ENCODE measurements around the gene PLA2G4A.

The PLA2G4A gene

DNA sequence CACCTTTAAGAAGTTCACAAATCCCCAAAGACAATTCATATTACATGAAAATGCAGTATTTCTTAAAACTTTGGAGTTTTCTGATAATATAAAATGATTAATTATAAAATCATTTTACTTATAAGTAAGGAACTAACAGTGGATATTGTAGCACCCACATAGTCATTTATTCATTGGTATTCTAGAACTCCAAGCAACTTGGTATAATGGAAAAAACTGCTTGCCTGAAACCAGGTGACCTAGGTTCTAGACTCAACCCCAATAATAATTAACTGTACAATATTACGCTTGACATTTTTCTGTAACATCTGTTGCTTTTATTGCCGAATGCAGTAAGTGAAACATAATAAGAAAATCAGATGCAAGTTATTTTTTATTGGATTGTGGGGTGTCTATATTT is 2.4 kb downstream of the PLA2G4A start:
- H3K4me2 ChIP-seq (ENCODE audit: low read length), result no peak overlapping the region
- no peak overlapping the region for H2AFZ ChIP-seq (ENCODE audit: low read length)
- no peaks in the 10 kb centered on the region for H3K9me2 ChIP-seq (ENCODE audit: low read depth, low read length)
- H3K9ac ChIP-seq (ENCODE audit: low read length), result no peak overlapping the region
- H3F3A ChIP-seq (ENCODE audit: insufficient read depth, low read length), result no peaks in the 10 kb centered on the region
- H3K36me3 ChIP-seq (ENCODE audit: insufficient read depth, low read length), result no peaks in the 10 kb centered on the region
- H4K20me1 ChIP-seq (ENCODE audit: insufficient read depth, low read length), result no peaks in the 10 kb centered on the region
- H3K4me3 ChIP-seq (ENCODE audit: low read depth, low read length, poor library complexity, severe bottlenecking), result no peak overlapping the region
- TF ChIP-seq, protein P1, sequence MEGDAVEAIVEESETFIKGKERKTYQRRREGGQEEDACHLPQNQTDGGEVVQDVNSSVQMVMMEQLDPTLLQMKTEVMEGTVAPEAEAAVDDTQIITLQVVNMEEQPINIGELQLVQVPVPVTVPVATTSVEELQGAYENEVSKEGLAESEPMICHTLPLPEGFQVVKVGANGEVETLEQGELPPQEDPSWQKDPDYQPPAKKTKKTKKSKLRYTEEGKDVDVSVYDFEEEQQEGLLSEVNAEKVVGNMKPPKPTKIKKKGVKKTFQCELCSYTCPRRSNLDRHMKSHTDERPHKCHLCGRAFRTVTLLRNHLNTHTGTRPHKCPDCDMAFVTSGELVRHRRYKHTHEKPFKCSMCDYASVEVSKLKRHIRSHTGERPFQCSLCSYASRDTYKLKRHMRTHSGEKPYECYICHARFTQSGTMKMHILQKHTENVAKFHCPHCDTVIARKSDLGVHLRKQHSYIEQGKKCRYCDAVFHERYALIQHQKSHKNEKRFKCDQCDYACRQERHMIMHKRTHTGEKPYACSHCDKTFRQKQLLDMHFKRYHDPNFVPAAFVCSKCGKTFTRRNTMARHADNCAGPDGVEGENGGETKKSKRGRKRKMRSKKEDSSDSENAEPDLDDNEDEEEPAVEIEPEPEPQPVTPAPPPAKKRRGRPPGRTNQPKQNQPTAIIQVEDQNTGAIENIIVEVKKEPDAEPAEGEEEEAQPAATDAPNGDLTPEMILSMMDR (IDR thresholded peaks at IDR 0.05; ENCODE audit: low read length), result no peak
- TF ChIP-seq EZH2 (IDR thresholded peaks at IDR 0.05; ENCODE audit: borderline replicate concordance, low read length), result no peak
- H3K27ac ChIP-seq (ENCODE audit: low read depth, low read length, poor library complexity, severe bottlenecking), result no peak overlapping the region
- H3K79me2 ChIP-seq (ENCODE audit: insufficient read depth, low read length), result no peaks in the 10 kb centered on the region
- H3K4me1 ChIP-seq (ENCODE audit: insufficient read depth, low read length, severe bottlenecking), result no peaks in the 10 kb centered on the region
- no peaks in the 10 kb centered on the region for H3K9me3 ChIP-seq (ENCODE audit: low read length)
- H3K27me3 ChIP-seq (ENCODE audit: insufficient read depth, low read length), result no peaks in the 10 kb centered on the region

DNA sequence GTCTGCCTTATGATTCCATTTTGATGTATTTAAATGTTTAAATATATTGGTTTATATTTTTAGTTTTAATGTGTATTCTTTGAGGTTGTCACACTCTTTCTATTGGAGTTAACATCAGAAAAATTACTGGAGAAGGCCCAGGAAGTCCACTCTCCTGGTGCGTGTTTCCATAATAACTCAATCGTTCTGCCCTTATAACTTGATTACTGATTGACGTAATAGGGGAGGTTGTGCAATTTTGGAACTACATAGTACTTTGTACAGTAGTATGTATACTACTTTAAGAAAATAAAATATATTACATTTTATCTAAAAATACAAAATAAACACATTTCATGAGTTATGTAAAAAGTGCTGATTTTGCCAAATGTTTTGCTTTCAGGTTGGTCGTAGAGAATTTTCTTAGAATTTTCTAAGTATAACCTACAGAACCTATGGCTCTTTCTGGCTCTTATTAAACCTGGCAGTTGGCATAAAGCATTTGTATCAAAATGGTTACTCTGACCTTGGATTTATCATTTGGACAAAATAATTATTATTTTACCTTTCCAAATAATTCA is 5.7 kb downstream of the PLA2G4A start:
- no peak overlapping the region for H3K27ac ChIP-seq (ENCODE audit: low read depth, low read length, poor library complexity, severe bottlenecking)
- H4K20me1 ChIP-seq (ENCODE audit: insufficient read depth, low read length), result no peaks in the 10 kb centered on the region
- H3K27me3 ChIP-seq (ENCODE audit: insufficient read depth, low read length), result no peaks in the 10 kb centered on the region
- no peak overlapping the region for H3K9ac ChIP-seq (ENCODE audit: low read length)
- TF ChIP-seq, protein P1 (IDR thresholded peaks at IDR 0.05; ENCODE audit: low read length), result no peak
- no peak for TF ChIP-seq EZH2 (IDR thresholded peaks at IDR 0.05; ENCODE audit: borderline replicate concordance, low read length)
- H3K9me3 ChIP-seq (ENCODE audit: low read length), result no peaks in the 10 kb centered on the region
- H3K9me2 ChIP-seq (ENCODE audit: low read depth, low read length), result no peaks in the 10 kb centered on the region
- no peaks in the 10 kb centered on the region for H3F3A ChIP-seq (ENCODE audit: insufficient read depth, low read length)
- no peak overlapping the region for H3K4me2 ChIP-seq (ENCODE audit: low read length)
- H2AFZ ChIP-seq (ENCODE audit: low read length), result no peak overlapping the region
- H3K36me3 ChIP-seq (ENCODE audit: insufficient read depth, low read length), result no peaks in the 10 kb centered on the region
- no peak overlapping the region for H3K4me3 ChIP-seq (ENCODE audit: low read depth, low read length, poor library complexity, severe bottlenecking)
- no peaks in the 10 kb centered on the region for H3K79me2 ChIP-seq (ENCODE audit: insufficient read depth, low read length)
- H3K4me1 ChIP-seq (ENCODE audit: insufficient read depth, low read length, severe bottlenecking), result no peaks in the 10 kb centered on the region

DNA sequence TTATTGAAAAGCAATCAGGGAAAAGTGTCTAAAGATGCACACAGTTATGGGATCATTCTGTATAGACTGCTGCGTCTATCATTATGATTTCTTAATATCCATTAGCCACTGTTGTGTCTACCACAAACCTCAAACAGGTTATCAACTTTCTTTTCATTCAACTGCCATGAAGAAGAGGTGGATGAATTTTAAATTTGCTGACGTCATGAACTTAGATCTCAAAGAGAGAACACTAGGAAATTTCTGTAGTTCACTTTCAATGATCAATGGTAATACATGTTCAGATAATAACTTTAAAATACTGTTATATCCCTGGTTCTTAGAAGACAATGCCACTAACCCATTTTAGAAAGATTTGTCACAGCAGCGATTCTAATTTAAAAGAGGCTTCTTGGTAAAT is 6.7 kb downstream of the PLA2G4A start:
- TF ChIP-seq, protein P1 (IDR thresholded peaks at IDR 0.05; ENCODE audit: low read length), result no peak
- no peak for TF ChIP-seq EZH2 (IDR thresholded peaks at IDR 0.05; ENCODE audit: borderline replicate concordance, low read length)

More for the DNA sequence above, 6.7 kb downstream of the PLA2G4A start:
- H3K9ac ChIP-seq (ENCODE audit: low read length), result no peak overlapping the region
- no peaks in the 10 kb centered on the region for H3K36me3 ChIP-seq (ENCODE audit: insufficient read depth, low read length)
- H3K4me3 ChIP-seq (ENCODE audit: low read depth, low read length, poor library complexity, severe bottlenecking), result no peak overlapping the region
- no peak overlapping the region for H3K27ac ChIP-seq (ENCODE audit: low read depth, low read length, poor library complexity, severe bottlenecking)
- no peaks in the 10 kb centered on the region for H3K9me2 ChIP-seq (ENCODE audit: low read depth, low read length)
- no peaks in the 10 kb centered on the region for H3K4me1 ChIP-seq (ENCODE audit: insufficient read depth, low read length, severe bottlenecking)
- no peaks in the 10 kb centered on the region for H3F3A ChIP-seq (ENCODE audit: insufficient read depth, low read length)
- H3K9me3 ChIP-seq (ENCODE audit: low read length), result no peaks in the 10 kb centered on the region
- no peaks in the 10 kb centered on the region for H4K20me1 ChIP-seq (ENCODE audit: insufficient read depth, low read length)
- no peaks in the 10 kb centered on the region for H3K27me3 ChIP-seq (ENCODE audit: insufficient read depth, low read length)
- H3K4me2 ChIP-seq (ENCODE audit: low read length), result no peak overlapping the region
- no peaks in the 10 kb centered on the region for H3K79me2 ChIP-seq (ENCODE audit: insufficient read depth, low read length)
- H2AFZ ChIP-seq (ENCODE audit: low read length), result no peak overlapping the region

Data from OCI-LY1 (cell line).